B cell (primary cell): ENCODE measurements around the gene TLL2. TPM values are rescaled to one million over a fixed set of nuclear protein-coding genes. Genes with fewer than 3 reads are reported as not detected.

Source experiments
- ATAC-seq: fragments of 200-7000 bp; cut with Tn5 transposase; one replicate; pipeline ENCODE4 v1.10.0; 2021; ENCODE audit warnings: low read depth, mild to moderate bottlenecking, moderate number of reproducible peaks, moderate library complexity
- CTCF ChIA-PET: fragments of 350-600 bp; sonication (Branson Sonifier 250); formaldehyde crosslinking; loops from one replicate; lab custom pipeline; 2021; ENCODE audit warnings: antibody characterized with exemption, inconsistent platforms; lab: Charles Lee
- POLR2A ChIA-PET: fragments of 350-600 bp; sonication (Branson Sonifier 250); formaldehyde crosslinking; loops from one replicate; lab custom pipeline; 2021; ENCODE audit warnings: antibody characterized with exemption; lab: Charles Lee
- DNase-seq: peaks from one replicate; pipeline ENCODE4 v3.0.0; 2013
- H2AFZ ChIP-seq: 2 replicates; pipeline ENCODE4 v1.6.1; 2012; ENCODE audit warnings: mild to moderate bottlenecking, low read depth, low read length; ENCODE audit not compliant: insufficient read depth, poor library complexity, severe bottlenecking
- H3K27ac ChIP-seq, 2 donors: 1 replicate in 1 of 2; 2 replicates in 1 of 2; pipeline ENCODE4 v1.5.1; 2012 to 2013; ENCODE audit warnings: low read length in 2 of 2, mild to moderate bottlenecking in 2 of 2, moderate library complexity in 1 of 2
- H3K27me3 ChIP-seq, 4 experiments: fragments of 200-600 bp in 1 of 4; sonication (generic) in 1 of 4; replicated peaks in 1 of 4; 1 replicate in 2 of 4; 2 replicates in 2 of 4; pipeline versions ENCODE4 v1.6.1 to v1.7.0; 2013 to 2016; ENCODE audit warnings: low read length in 3 of 4, mild to moderate bottlenecking in 2 of 4, mixed read lengths in 1 of 4, moderate library complexity in 1 of 4; ENCODE audit not compliant: insufficient read depth in 4 of 4, control insufficient read depth in 3 of 4; ENCODE audit errors: control extremely low read depth in 1 of 4
- H3K36me3 ChIP-seq, 2 experiments: replicated peaks in 1 of 2; 1 replicate in 1 of 2; 2 replicates in 1 of 2; pipeline versions ENCODE4 v1.6.1 to v1.7.1; 2013; ENCODE audit warnings: low read length in 1 of 2; ENCODE audit not compliant: insufficient read depth in 2 of 2, control insufficient read depth in 1 of 2; ENCODE audit errors: control extremely low read depth in 1 of 2, extremely low read depth in 1 of 2
- H3K4me1 ChIP-seq, 2 donors: fragments of 200-600 bp in 1 of 2; sonication (generic) in 1 of 2; 1 replicate in 1 of 2; 2 replicates in 1 of 2; pipeline versions ENCODE4 v1.5.1 to v1.6.1; 2013 to 2017; ENCODE audit warnings: low read length in 2 of 2; ENCODE audit not compliant: control insufficient read depth in 2 of 2, insufficient read depth in 2 of 2
- H3K4me2 ChIP-seq: replicated peaks from 2 replicates; pipeline ENCODE3; 2012; ENCODE audit warnings: mild to moderate bottlenecking, low read depth, low read length; ENCODE audit not compliant: poor library complexity, severe bottlenecking
- H3K4me3 ChIP-seq, 5 experiments: fragments of 200-600 bp in 1 of 5; sonication (generic) in 1 of 5; 1 replicate in 3 of 5; 2 replicates in 2 of 5; pipeline versions ENCODE4 v1.5.1 to v1.7.0; 2011 to 2016; ENCODE audit warnings: low read length in 4 of 5, mild to moderate bottlenecking in 4 of 5, low read depth in 2 of 5, control low read depth in 1 of 5, moderate library complexity in 1 of 5; ENCODE audit not compliant: insufficient read depth in 1 of 5; ENCODE audit errors: control extremely low read depth in 1 of 5, extremely low read depth in 1 of 5
- H3K79me2 ChIP-seq: fragments of 200-600 bp; sonication (generic); one replicate; pipeline ENCODE4 v1.6.0; 2016; ENCODE audit warnings: low read length; ENCODE audit not compliant: control insufficient read depth, insufficient read depth
- H3K9ac ChIP-seq: fragments of 200-600 bp; sonication (generic); 2 replicates; pipeline ENCODE4 v1.6.1; 2017; ENCODE audit warnings: mild to moderate bottlenecking, low read length, moderate library complexity
- H3K9me3 ChIP-seq, 3 donors: one replicate each; pipeline versions ENCODE4 v1.6.1 to v1.7.1; 2013; ENCODE audit warnings: low read length in 2 of 3; ENCODE audit not compliant: control insufficient read depth in 2 of 3, insufficient read depth in 1 of 3; ENCODE audit errors: control extremely low read depth in 1 of 3
- H4K20me1 ChIP-seq: 2 replicates; pipeline ENCODE4 v1.6.0; 2012; ENCODE audit warnings: mild to moderate bottlenecking, low read length; ENCODE audit not compliant: insufficient read depth, control insufficient read depth, poor library complexity, severe bottlenecking
- H3K27ac Mint-ChIP-seq: one replicate; pipeline ENCODE4 v1.8.0; 2021; ENCODE audit warnings: mixed read lengths
- H3K27me3 Mint-ChIP-seq: one replicate; pipeline ENCODE4 v1.8.0; 2021; ENCODE audit warnings: mixed read lengths
- H3K4me1 Mint-ChIP-seq: one replicate; pipeline ENCODE4 v1.8.0; 2021; ENCODE audit warnings: mixed read lengths
- H3K4me3 Mint-ChIP-seq: one replicate; pipeline ENCODE4 v1.8.0; 2021; ENCODE audit warnings: mixed read lengths
- H3K9me3 Mint-ChIP-seq: one replicate; pipeline ENCODE4 v1.8.0; 2022; ENCODE audit warnings: mixed read lengths; ENCODE audit not compliant: insufficient read depth
- CTCF ChIP-seq: fragments of 200-600 bp; IDR thresholded peaks from one replicate; pipeline ENCODE4 v1.8.0; 2022; ENCODE audit warnings: antibody characterized with exemption, mild to moderate bottlenecking
- EZH2 ChIP-seq: IDR thresholded peaks from 2 replicates; pipeline ENCODE4 v1.6.1; 2012; ENCODE audit warnings: borderline replicate concordance, low read depth, mild to moderate bottlenecking, moderate library complexity, low read length; ENCODE audit not compliant: insufficient read depth, poor library complexity, severe bottlenecking
- WGBS: methylation state at CpG from one replicate; pipeline ENCODE4 v1.1.5; 2013; ENCODE audit warnings: missing lambda C conversion rate; ENCODE audit not compliant: insufficient coverage; 5-methylcytosine and 5-hydroxymethylcytosine counted together
- intact Hi-C: fragments of 100-400 bp; cut with micrococcal nuclease; formaldehyde crosslinking; loops from one replicate; pipeline ENCODE4 v1.10.0; 2022
- polyA plus RNA-seq: library from polyadenylated mRNA; depleted of rRNA; stranded (reverse); fragments of >200 nt; gene quantifications from 2 replicates; pipeline ENCODE4 v1.2.3, GENCODE V29; 2012
- total RNA-seq, 2 donors: library from RNA; stranded (reverse); fragments of 120-200 nt in 1 of 2; gene quantifications; 1 replicate in 1 of 2; 2 replicates in 1 of 2; pipeline versions ENCODE4 v1.2.3 to v1.2.4, GENCODE V29; 2013 to 2022

The TLL2 gene
- total and polyA plus RNA-seq, 2 donors (not counting 1 experiment from before 2014, with no cell fraction given) = 0.13 to 0.47 TPM

DNA sequence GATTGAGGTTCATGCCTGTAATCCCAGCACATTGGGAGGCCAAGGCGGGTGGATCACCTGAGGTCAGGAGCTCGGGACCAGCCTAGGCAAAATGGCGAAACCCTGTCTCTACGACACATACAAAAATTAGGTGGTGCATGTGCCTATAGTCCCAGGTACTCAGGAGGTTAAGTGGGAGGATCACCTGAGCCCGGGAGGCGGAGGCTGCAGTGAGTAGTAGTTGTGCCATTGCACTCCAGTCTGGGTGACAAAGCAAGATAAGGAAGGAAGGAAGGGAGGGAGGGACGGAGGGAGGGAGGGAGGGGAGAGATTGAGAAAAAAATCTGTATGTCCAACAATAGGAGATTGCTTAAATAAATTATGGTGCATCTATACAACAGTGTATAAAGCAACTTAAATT, 13.2 kb downstream of the TLL2 start:
- Histone ChIP-seq H2AFZ (no peak overlapping the region), H3K79me2 (no peaks in the 10 kb centered on the region), H3K36me3 (no peaks in the 10 kb centered on the region), H3K27ac (no peak overlapping the region), H3K27me3 (peaks cover 0 to 8% (median 2%) of the 10 kb centered on the region in 4 experiments), H4K20me1 (no peaks in the 10 kb centered on the region), H3K9me3 (no peaks in the 10 kb centered on the region), H3K4me1 (no peaks in the 10 kb centered on the region), H3K4me3 (no peak overlapping the region), H3K9ac (no peak overlapping the region), H3K4me2 (no peak overlapping the region)
- Mint-ChIP-seq H3K9me3 (no peaks in the 10 kb centered on the region), H3K27ac (no peak overlapping the region), H3K27me3 (peaks cover 27% of the 10 kb centered on the region), H3K4me1 (no peaks in the 10 kb centered on the region), H3K4me3 (no peak overlapping the region)
- 80% methylated on average over 5 of the region's 7 CpGs for WGBS
- ATAC-seq (no peak), DNase-seq (no peak)
- no peak for TF ChIP-seq EZH2
- TF ChIP-seq CTCF = no peak
- ChIA-PET CTCF (no interaction called here), POLR2A (no interaction called here)
- intact Hi-C loops = no loop called here

DNA sequence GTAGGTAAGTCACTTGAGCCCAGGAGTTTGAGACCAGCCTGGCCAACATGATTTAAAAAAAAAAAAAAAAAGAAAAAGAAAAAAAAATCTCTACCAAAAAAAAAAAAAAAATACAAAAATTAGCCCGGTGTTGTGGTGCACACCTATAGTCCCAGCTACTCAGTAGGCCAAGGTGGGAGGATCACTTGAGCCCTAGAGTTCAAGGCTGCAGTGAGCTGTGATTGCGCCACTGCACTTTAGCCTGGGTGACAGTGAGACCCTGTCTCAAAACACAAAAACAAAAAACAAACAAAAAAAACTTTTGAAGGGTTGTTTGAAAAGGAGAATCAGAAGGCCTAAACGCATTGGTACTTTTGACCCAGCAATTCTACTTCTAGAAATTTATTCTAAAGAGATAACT, 13.7 kb downstream of the TLL2 start:
- H3K9ac ChIP-seq = no peak overlapping the region
- no peak overlapping the region for H2AFZ ChIP-seq
- no peaks in the 10 kb centered on the region for H3K9me3 ChIP-seq
- H3K79me2 ChIP-seq = no peaks in the 10 kb centered on the region
- ATAC-seq (no peak), DNase-seq (no peak)
- no peaks in the 10 kb centered on the region for H4K20me1 ChIP-seq
- TF ChIP-seq CTCF = no peak
- intact Hi-C loops = no loop called here
- H3K4me1 ChIP-seq = no peaks in the 10 kb centered on the region
- no peak overlapping the region for H3K27ac Mint-ChIP-seq
- CTCF ChIA-PET = no interaction called here
- H3K4me3 ChIP-seq = no peak overlapping the region
- no peak overlapping the region for H3K4me2 ChIP-seq
- peaks cover 27% of the 10 kb centered on the region for H3K27me3 Mint-ChIP-seq
- no peak overlapping the region for H3K4me3 Mint-ChIP-seq
- H3K9me3 Mint-ChIP-seq = no peaks in the 10 kb centered on the region
- no peaks in the 10 kb centered on the region for H3K36me3 ChIP-seq
- H3K4me1 Mint-ChIP-seq = no peaks in the 10 kb centered on the region
- WGBS = 100% methylated on average over 1 of the region's 3 CpGs
- H3K27ac ChIP-seq = no peak overlapping the region
- peaks cover 0 to 8% (median 2%) of the 10 kb centered on the region in 4 experiments for H3K27me3 ChIP-seq
- POLR2A ChIA-PET = no interaction called here
